Stimulated activated CD8-positive, alpha-beta memory T cell treated with anti-CD3 and anti-CD28 coated beads, Interleukin-2, amount 100 ng/mL, for 1 hour (primary cell): Measurements from ENCODE around the gene SIGLEC5.
"Not testable (repeated sequence)": the region's sequence is repeated elsewhere in the genome, so short reads cannot be mapped to it uniquely, and the experiment has no call there.

Experiments used
- DNase-seq, 2 donors: peaks; one replicate each; pipeline ENCODE4 v3.0.0-alpha.2; 2020; ENCODE audit warnings: low read depth in 2 of 2

Gene SIGLEC5

GRCh38 chr19:51630315-51630714 lies at the start of gene SIGLEC5:
Gene SIGLEC5 (minus strand): TSS chr19:51630401. CDS start chr19:51630335, 66 bp downstream.
- not testable (repeated sequence) for DNase-seq

DNA sequence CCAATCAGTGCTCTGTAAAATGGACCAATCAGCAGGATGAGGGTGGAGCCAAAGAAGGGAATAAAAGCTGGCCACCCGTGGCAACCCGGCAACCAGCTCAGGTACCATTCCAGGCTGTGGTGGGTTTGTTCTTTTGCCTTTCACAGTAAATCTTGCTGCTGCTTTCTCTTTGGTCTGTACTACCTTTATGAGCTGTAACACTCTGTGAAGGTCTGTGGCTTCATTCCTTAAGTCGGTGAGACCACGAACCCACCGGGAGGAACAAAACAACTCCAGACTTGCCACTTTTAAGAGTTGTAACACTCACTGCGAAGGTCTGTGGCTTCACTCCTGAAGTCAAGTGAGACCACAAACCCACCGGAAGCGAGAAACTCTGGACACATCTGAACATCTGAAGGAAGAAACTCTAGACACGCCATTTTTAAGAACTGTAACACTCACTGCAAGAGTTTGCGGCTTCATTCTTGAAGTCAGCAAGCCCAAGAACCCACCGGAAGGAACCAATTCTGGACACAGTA lies 46.4 kb upstream of the SIGLEC5 start:
- no peak for DNase-seq

GRCh38 chr19:51675911-51676565 lies 45.8 kb upstream of the SIGLEC5 start:
- DNase-seq: not testable (repeated sequence)

DNA sequence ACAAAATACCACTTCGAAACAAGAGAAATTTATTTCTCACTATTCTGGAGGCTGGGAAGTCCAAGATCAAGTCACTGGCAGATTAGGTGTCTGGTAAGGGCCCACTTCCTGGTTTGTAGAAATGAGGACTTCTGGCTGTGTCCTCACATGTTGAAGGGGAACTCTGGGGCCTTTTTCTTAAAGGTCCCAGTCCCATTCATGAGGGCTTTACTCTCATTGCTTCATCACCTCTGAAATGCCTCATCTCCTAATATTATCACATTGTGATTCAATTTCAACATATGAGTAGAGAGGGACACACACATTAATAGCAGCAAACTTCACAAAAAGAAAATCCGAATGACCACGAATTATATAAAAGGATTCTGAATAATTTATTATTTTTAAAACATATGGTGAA lies 38.0 kb upstream of the SIGLEC5 start:
- no peak for DNase-seq

- no peak for DNase-seq
Observed at GRCh38 chr19:51664997-51665396, 34.8 kb upstream of the SIGLEC5 start.

GRCh38 chr19:51664131-51664530 lies 33.9 kb upstream of the SIGLEC5 start:
- DNase-seq: no peak

DNA sequence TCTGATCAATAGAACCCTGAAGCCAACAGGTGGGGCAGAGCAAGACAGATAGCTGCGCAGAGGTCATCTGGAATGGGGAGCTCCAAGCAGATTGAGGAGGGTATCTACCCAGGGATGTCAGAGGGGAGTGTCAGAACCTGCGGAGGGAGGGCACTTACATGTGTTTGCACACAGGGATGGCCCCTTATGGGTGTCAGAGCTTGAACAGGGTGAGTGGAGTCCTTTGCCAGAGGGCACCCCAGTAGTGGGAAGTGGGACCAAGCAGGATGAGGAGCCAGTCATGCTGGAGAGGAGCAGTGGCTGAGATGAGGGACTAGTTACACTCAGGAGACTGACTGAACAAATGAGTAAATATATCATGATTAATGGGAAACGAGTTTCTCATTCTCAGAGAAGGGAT lies 33.4 kb upstream of the SIGLEC5 start:
- no peak for DNase-seq

DNA sequence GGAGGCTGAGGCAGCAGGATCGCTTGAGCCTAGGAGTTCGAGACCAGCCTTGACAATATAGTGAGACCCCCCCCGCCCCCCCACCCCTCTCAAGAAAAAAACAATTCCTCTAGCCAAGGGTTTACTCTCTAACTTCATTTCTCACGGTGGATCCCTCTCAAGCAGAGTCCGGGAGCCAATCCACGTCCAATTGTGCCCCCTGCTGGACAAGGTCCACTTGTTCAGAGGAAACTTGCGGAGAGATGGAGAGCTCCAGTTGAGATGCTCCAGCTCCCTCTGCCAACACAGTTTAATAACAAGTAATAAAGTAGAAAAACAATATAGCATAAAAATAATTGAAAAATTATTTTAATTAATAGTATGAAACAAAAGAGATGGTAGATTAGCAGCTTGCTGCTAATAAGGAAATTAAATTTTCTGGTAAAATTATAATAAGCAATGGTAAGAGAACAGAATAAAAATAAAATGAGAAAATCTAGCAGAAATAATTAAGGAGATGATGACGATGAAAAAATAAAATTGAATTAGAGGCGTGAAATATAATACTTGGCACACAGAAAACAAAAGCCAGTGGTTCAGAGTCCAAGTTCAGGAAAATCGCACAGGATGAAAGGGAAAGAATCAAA lies 30.9 kb upstream of the SIGLEC5 start:
- DNase-seq: peak in 1 of 2 donors; percentile 9

GRCh38 chr19:51654783-51655182 lies 24.6 kb upstream of the SIGLEC5 start:
- no peak for DNase-seq

DNA sequence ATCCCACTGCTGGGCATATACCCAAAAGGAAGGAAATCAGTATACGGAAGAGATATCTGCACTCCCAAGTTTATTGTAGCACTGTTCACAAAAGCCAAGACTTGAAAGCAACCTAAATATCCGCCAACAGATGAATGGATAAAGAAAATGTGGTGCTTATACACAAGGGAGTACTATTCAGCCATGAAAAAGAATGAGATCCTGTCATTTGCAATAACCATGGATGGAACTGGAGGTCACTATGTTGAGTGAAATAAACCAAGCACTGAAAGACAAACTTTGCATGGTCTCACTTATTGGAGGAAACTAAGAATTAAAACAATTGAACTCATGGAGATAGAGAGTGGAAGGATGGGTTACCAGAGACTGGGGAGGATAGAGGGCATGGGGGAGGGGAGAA lies 23.0 kb upstream of the SIGLEC5 start:
- no peak for DNase-seq

DNA sequence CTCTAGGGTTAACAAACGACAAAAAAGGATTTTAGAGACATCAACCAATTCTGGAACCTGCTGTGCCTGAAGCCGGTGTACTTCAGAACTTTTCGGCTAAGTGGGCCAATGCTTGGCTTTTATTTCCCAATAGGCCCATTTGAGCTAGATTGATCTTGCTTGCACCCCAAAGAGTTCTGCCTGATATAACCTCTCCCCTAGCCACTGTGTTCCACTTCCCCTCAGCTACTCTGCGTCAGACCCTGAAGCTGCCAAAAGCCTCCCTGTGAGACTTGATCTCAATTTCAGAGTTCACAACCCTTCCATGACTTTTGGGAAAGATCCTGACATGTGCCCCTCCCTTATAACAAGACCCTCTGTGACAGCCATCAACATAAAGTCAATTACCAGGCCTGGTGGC lies 22.1 kb upstream of the SIGLEC5 start:
- no peak for DNase-seq

DNA sequence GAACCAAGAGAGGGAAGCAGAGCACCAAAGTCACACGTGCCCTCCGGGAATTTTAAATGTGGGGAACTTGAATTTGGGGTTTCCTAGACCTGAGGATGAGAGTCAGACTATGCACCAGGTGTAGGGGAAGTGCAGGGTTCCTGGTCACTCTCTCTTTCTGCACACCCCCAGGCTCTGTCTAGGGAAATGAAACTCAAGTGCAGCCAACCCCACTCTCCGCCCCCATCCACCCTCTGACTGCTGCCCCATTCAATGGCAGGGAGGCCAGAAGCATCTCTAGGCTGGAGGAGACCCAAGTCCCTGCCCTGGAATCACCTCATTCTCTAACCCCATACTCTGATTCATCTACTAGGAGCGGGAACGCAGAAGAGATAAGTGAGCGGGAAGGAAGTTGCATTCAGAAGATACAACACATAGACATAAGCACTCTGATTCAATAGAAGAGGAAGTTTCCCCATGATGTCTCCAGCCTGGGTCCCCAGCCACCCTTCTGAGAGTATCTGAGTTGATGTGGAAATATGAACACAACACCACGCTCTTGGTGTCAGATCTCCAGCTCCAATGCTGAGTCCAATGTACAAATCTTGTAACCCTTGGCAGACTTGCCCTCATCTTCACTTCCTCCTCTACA lies 21.1 kb upstream of the SIGLEC5 start:
- DNase-seq: no peak

- DNase-seq: no peak
Observed at GRCh38 chr19:51647318-51647717, 17.1 kb upstream of the SIGLEC5 start.

GRCh38 chr19:51646730-51647129 lies 16.5 kb upstream of the SIGLEC5 start, which contains the start of gene SIGLEC14:
Gene SIGLEC14 (minus strand): TSS chr19:51646825. CDS start chr19:51646759, 66 bp downstream.
- DNase-seq: not testable (repeated sequence)

- DNase-seq: no peak
Observed at GRCh38 chr19:51644636-51645271, 14.6 kb upstream of the SIGLEC5 start.

DNA sequence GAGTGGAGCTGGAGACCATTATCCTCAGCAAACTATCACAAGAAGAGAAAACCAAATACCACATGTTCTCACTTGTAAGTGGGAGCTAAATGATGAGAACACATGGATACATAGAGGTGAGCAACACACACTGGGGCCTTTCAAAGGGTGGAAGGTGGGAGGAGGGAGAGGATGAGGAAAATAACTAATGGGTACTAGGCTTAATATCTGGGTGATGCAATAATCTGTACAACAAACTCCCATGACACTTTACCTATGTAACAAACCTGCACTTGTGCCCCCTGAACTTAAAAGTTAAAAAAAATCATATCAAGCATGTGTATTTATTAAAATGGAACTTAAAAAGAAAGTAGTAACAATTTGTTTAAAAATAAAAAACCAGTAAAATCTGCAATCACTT lies 11.4 kb upstream of the SIGLEC5 start:
- DNase-seq: no peak

GRCh38 chr19:51640386-51640785 lies 10.2 kb upstream of the SIGLEC5 start:
- DNase-seq: no peak

- no peak for DNase-seq
Observed at GRCh38 chr19:51639916-51640315, 9.7 kb upstream of the SIGLEC5 start.

- no peak for DNase-seq
Observed at GRCh38 chr19:51637362-51637978, 7.3 kb upstream of the SIGLEC5 start.

DNA sequence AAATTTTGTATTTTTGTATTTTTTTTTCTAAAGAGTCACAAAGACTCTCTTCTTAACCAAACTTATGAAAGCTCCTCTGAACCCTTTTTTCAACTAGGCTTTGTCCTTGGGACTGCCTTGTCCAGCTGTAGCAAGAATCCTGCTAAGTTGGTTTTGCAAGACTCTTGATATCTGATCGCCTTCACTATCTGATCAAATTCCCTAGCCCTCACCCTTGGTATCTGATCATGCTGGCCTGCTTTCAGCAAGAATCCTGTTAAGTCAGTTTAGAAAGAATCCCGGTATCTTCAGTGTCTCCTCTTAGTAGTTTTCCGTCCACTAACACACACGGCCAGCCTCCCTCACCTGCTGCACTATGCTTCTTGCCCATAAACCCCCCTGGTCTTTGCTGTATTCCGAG lies 1.9 kb upstream of the SIGLEC5 start:
- no peak for DNase-seq

- no peak for DNase-seq
Observed at GRCh38 chr19:51628153-51628939, 1.9 kb downstream of the SIGLEC5 start.
